BLaER1 treated with 17β-estradiol and CSF1 and Interleukin-3, amounts not matched to agents 10 nM and 100 nM (cell line): ENCODE results near the gene TMEM144.

Source experiments
- H3K27ac ChIP-seq, 11 experiments: shearing (Covaris generic); formaldehyde crosslinking; 2 replicates each; pipeline ENCODE4 v1.8.1; 2022
- H3K27me3 ChIP-seq, 11 experiments: shearing (Covaris generic); formaldehyde crosslinking; 2 replicates each; pipeline ENCODE4 v1.8.1; 2022
- H3K36me3 ChIP-seq, 11 experiments: shearing (Covaris generic); formaldehyde crosslinking; 2 replicates each; pipeline ENCODE4 v1.8.1; 2022
- H3K4me1 ChIP-seq, 10 experiments: shearing (Covaris generic); formaldehyde crosslinking; 2 replicates each; pipeline ENCODE4 v1.8.1; 2022
- H3K4me2 ChIP-seq, 11 experiments: shearing (Covaris generic); formaldehyde crosslinking; 2 replicates each; pipeline ENCODE4 v1.8.1; 2022
- H3K4me3 ChIP-seq, 10 experiments: shearing (Covaris generic); formaldehyde crosslinking; 2 replicates each; pipeline ENCODE4 v1.8.1; 2022
- H3K9ac ChIP-seq, 11 experiments: shearing (Covaris generic); formaldehyde crosslinking; 2 replicates each; pipeline ENCODE4 v1.8.1; 2022
- H3K9me3 ChIP-seq, 11 experiments: shearing (Covaris generic); formaldehyde crosslinking; replicated peaks in 1 of 11; 2 replicates each; pipeline ENCODE4 v1.8.1; 2022
- H4K20me1 ChIP-seq, 11 experiments: shearing (Covaris generic); formaldehyde crosslinking; 2 replicates each; pipeline ENCODE4 v1.8.1; 2022
- Cebpa-rat ChIP-seq, 11 experiments: shearing (Covaris generic); IDR thresholded peaks; 2 replicates each; pipeline ENCODE4 v1.8.1; 2022

The TMEM144 gene

GRCh38 chr4:158209825-158210807, at the start of gene TMEM144:
TMEM144 (plus strand) TSS chr4:158210486; CDS start chr4:158212668, 2,182 bp downstream.
- TF ChIP-seq Cebpa-rat (IDR thresholded peaks at IDR 0.05), result no peak
- Histone ChIP-seq H3K36me3 (peaks cover 0 to 4% (median 0%) of the 10 kb centered on the region in 11 experiments; a peak in 1 of 22 replicates), H3K4me3 (no peak within 1 kb of the TSS), H4K20me1 (no peaks in the 10 kb centered on the region), H3K9ac (no peak within 1 kb of the TSS), H3K4me1 (peaks cover 5 to 38% (median 9%) of the 10 kb centered on the region in 10 experiments; a peak in 15 of 20 replicates), H3K27ac (peak within 1 kb of the TSS in 3 of 11 experiments; percentile 30 to 55 (median 50); a peak in 6 of 22 replicates), H3K9me3 (peaks cover 0 to 10% (median 4%) of the 10 kb centered on the region in 11 experiments; a peak in 5 of 22 replicates), H3K4me2 (peak within 1 kb of the TSS in 8 of 11 experiments; percentile 6 to 80 (median 27); a peak in 11 of 22 replicates), H3K27me3 (no peaks in the 10 kb centered on the region)

- TF ChIP-seq Cebpa-rat (IDR thresholded peaks at IDR 0.05), result no peak
- H3K4me3 ChIP-seq, result peak overlapping the region in 2 of 10 experiments; percentile 7 to 23; a peak in 2 of 20 replicates
- H3K9me3 ChIP-seq, result no peaks in the 10 kb centered on the region
- H3K9ac ChIP-seq, result peak overlapping the region in 3 of 11 experiments; percentile 42 to 72 (median 62); a peak in 6 of 22 replicates
- H4K20me1 ChIP-seq, result peaks cover 0 to 52% (median 0%) of the 10 kb centered on the region in 11 experiments; a peak in 5 of 22 replicates
- peaks cover 0 to 83% (median 0%) of the 10 kb centered on the region in 11 experiments; a peak in 5 of 22 replicates for H3K36me3 ChIP-seq
- peak overlapping the region in 5 of 11 experiments; percentile 29 to 99 (median 88); a peak in 10 of 22 replicates for H3K4me2 ChIP-seq
- no peaks in the 10 kb centered on the region; a peak in 1 of 22 replicates for H3K27me3 ChIP-seq
- peak overlapping the region in 4 of 11 experiments; percentile 44 to 75 (median 72); a peak in 8 of 22 replicates for H3K27ac ChIP-seq
- H3K4me1 ChIP-seq, result peaks cover 0 to 98% (median 4%) of the 10 kb centered on the region in 10 experiments; a peak in 11 of 20 replicates
These were observed 48.5 kb upstream of the TMEM144 start for GRCh38 chr4:158161551-158162354.

GRCh38 chr4:158162631-158163030, 47.7 kb upstream of the TMEM144 start:
- Histone ChIP-seq H3K4me1 (peaks cover 0 to 98% (median 4%) of the 10 kb centered on the region in 10 experiments; a peak in 11 of 20 replicates), H3K36me3 (peaks cover 0 to 80% (median 0%) of the 10 kb centered on the region in 11 experiments; a peak in 5 of 22 replicates), H3K27ac (peak overlapping the region in 3 of 11 experiments; percentile 71 to 75 (median 72); a peak in 6 of 22 replicates), H3K9ac (peak overlapping the region in 3 of 11 experiments; percentile 42 to 72 (median 62); a peak in 5 of 22 replicates), H3K4me3 (0 out of 20 replicates have a peak overlapping the region, but pooled peaks of 1 of the 10 experiments have one; percentile 23), H3K9me3 (no peaks in the 10 kb centered on the region), H3K4me2 (peak overlapping the region in 3 of 11 experiments; percentile 88 to 99 (median 96); a peak in 6 of 22 replicates), H3K27me3 (no peaks in the 10 kb centered on the region), H4K20me1 (peaks cover 0 to 43% (median 0%) of the 10 kb centered on the region in 11 experiments; a peak in 4 of 22 replicates)
- TF ChIP-seq Cebpa-rat (IDR thresholded peaks at IDR 0.05), result no peak

GRCh38 chr4:158163941-158164767, 46.1 kb upstream of the TMEM144 start:
- peak overlapping the region in 2 of 10 experiments; percentile 62 to 68; a peak in 3 of 20 replicates for H3K4me3 ChIP-seq
- 0 out of 22 replicates have a peak overlapping the region, but pooled peaks of 2 of the 11 experiments have one; percentile 10 to 75 for H3K27ac ChIP-seq
- peaks cover 0 to 97% (median 4%) of the 10 kb centered on the region in 10 experiments; a peak in 11 of 20 replicates for H3K4me1 ChIP-seq
- H3K27me3 ChIP-seq, result no peaks in the 10 kb centered on the region
- H4K20me1 ChIP-seq, result peaks cover 0 to 28% (median 0%) of the 10 kb centered on the region in 11 experiments; a peak in 4 of 22 replicates
- peaks cover 0 to 84% (median 0%) of the 10 kb centered on the region in 11 experiments; a peak in 5 of 22 replicates for H3K36me3 ChIP-seq
- peak overlapping the region in 2 of 11 experiments; percentile 42 to 72; a peak in 2 of 22 replicates for H3K9ac ChIP-seq
- TF ChIP-seq Cebpa-rat (IDR thresholded peaks at IDR 0.05), result no peak
- peak overlapping the region in 3 of 11 experiments; percentile 88 to 99 (median 96); a peak in 6 of 22 replicates for H3K4me2 ChIP-seq
- H3K9me3 ChIP-seq, result peaks cover 0 to 7% (median 0%) of the 10 kb centered on the region in 11 experiments; a peak in 3 of 22 replicates

- Histone ChIP-seq H4K20me1 (peaks cover 0 to 24% (median 0%) of the 10 kb centered on the region in 11 experiments; a peak in 4 of 22 replicates), H3K4me2 (peak overlapping the region in 3 of 11 experiments; percentile 88 to 99 (median 96); a peak in 6 of 22 replicates), H3K9ac (peak overlapping the region in 2 of 11 experiments; percentile 42 to 72; a peak in 3 of 22 replicates)
These were observed 45.5 kb upstream of the TMEM144 start for GRCh38 chr4:158164768-158165213.

GRCh38 chr4:158166701-158167100, 43.6 kb upstream of the TMEM144 start:
- peak overlapping the region in 4 of 11 experiments; percentile 80 to 99 (median 92); a peak in 7 of 22 replicates for H3K4me2 ChIP-seq
- H3K27ac ChIP-seq, result peak overlapping the region in 3 of 11 experiments; percentile 9 to 90 (median 46); a peak in 1 of 22 replicates
- H3K4me3 ChIP-seq, result peak overlapping the region in 3 of 10 experiments; percentile 62 to 69 (median 68); a peak in 7 of 20 replicates
- peaks cover 0 to 90% (median 0%) of the 10 kb centered on the region in 11 experiments; a peak in 9 of 22 replicates for H3K36me3 ChIP-seq
- H3K9ac ChIP-seq, result peak overlapping the region in 2 of 11 experiments; percentile 59 to 72; a peak in 2 of 22 replicates
- TF ChIP-seq Cebpa-rat (IDR thresholded peaks at IDR 0.05), result no peak
- no peaks in the 10 kb centered on the region for H3K27me3 ChIP-seq
- peaks cover 0 to 17% (median 0%) of the 10 kb centered on the region in 11 experiments; a peak in 4 of 22 replicates for H4K20me1 ChIP-seq
- H3K9me3 ChIP-seq, result peaks cover 0 to 28% (median 0%) of the 10 kb centered on the region in 11 experiments; a peak in 10 of 22 replicates
- H3K4me1 ChIP-seq, result peaks cover 0 to 96% (median 6%) of the 10 kb centered on the region in 10 experiments; a peak in 11 of 20 replicates

More at GRCh38 chr4:158164768-158165213, 45.5 kb upstream of the TMEM144 start:
- 0 out of 22 replicates have a peak overlapping the region, but pooled peaks of 1 of the 11 experiments have one; percentile 10 for H3K27ac ChIP-seq
- H3K4me1 ChIP-seq, result peaks cover 0 to 93% (median 5%) of the 10 kb centered on the region in 10 experiments; a peak in 11 of 20 replicates
- H3K9me3 ChIP-seq, result peaks cover 0 to 13% (median 0%) of the 10 kb centered on the region in 11 experiments; a peak in 4 of 22 replicates
- H3K27me3 ChIP-seq, result no peaks in the 10 kb centered on the region
- H3K36me3 ChIP-seq, result peaks cover 0 to 85% (median 0%) of the 10 kb centered on the region in 11 experiments; a peak in 5 of 22 replicates
- H3K4me3 ChIP-seq, result peak overlapping the region in 2 of 10 experiments; percentile 62 to 68; a peak in 4 of 20 replicates
- no peak for TF ChIP-seq Cebpa-rat (IDR thresholded peaks at IDR 0.05)
